PC-9 (cell line): ENCODE measurements around the gene CLIC2.
"Not testable (repeated sequence)": the region's sequence is repeated elsewhere in the genome, so short reads cannot be mapped to it uniquely, and the experiment has no call there.

Source experiments
- CTCF ChIP-seq: fragments of 200-600 bp; sonication (generic); conservative IDR thresholded peaks from 2 replicates; pipeline ENCODE4 v1.6.1; 2017; ENCODE audit warnings: mixed run types, antibody characterized with exemption, mild to moderate bottlenecking, moderate library complexity
- EZH2 ChIP-seq: fragments of 200-600 bp; sonication (generic); IDR thresholded peaks from 2 replicates; pipeline ENCODE4 v1.8.0; 2017; ENCODE audit warnings: antibody characterized with exemption, low read depth

GRCh38 chrX:155363712-155364111, 29.3 kb upstream of the CLIC2 start:
- TF ChIP-seq CTCF, EZH2: not testable (repeated sequence)
